GM23338 (cell line): ENCODE results near the gene ZSWIM3. TPM values are rescaled to one million over a fixed set of nuclear protein-coding genes. Genes with fewer than 3 reads are reported as not detected.

Experiments used
- EZH2phosphoT487 ChIP-seq: fragments of 200-600 bp; sonication (generic); IDR thresholded peaks from one replicate; pipeline ENCODE4 v1.8.1; 2018; ENCODE audit warnings: antibody characterized with exemption; ENCODE audit not compliant: unreplicated experiment
- STAT1 ChIP-seq: IDR thresholded peaks from one replicate; pipeline ENCODE4 v1.6.1; 2016; ENCODE audit warnings: antibody characterized with exemption; ENCODE audit not compliant: unreplicated experiment
- ZNF331 ChIP-seq: fragments of 250-450 bp; sonication (Bioruptor Pico); IDR thresholded peaks from 2 replicates; pipeline ENCODE4 v1.5.0; 2020; ENCODE audit warnings: low read depth, mild to moderate bottlenecking, moderate library complexity
- polyA plus RNA-seq: library from polyadenylated mRNA; unstranded; fragments of >200 nt; fragmentation: Nextera tagmentation; extraction: Ambion mirVana; gene quantifications from 2 replicates; pipeline ENCODE4 v1.2.1, GENCODE V29; 2016
- total RNA-seq: library from RNA; depleted of rRNA; stranded (reverse); fragments of >200 nt; shearing (Covaris generic); gene quantifications from 2 replicates; pipeline ENCODE4 v1.2.3, GENCODE V29; 2014
- TF ChIP-seq, protein P1 (sequence below): IDR thresholded peaks from one replicate; pipeline ENCODE4 v1.6.1; 2018; ENCODE audit warnings: antibody characterized with exemption; ENCODE audit not compliant: unreplicated experiment
- TF ChIP-seq, protein P2 (sequence below): fragments of 250-450 bp; sonication (Bioruptor Pico); IDR thresholded peaks from 2 replicates; pipeline ENCODE4 v1.5.0; 2020; ENCODE audit warnings: mild to moderate bottlenecking, moderate library complexity

ZSWIM3 gene
- total and polyA plus RNA-seq, 2 experiments from 2014 or later, result 2.0 to 8.2 TPM

DNA sequence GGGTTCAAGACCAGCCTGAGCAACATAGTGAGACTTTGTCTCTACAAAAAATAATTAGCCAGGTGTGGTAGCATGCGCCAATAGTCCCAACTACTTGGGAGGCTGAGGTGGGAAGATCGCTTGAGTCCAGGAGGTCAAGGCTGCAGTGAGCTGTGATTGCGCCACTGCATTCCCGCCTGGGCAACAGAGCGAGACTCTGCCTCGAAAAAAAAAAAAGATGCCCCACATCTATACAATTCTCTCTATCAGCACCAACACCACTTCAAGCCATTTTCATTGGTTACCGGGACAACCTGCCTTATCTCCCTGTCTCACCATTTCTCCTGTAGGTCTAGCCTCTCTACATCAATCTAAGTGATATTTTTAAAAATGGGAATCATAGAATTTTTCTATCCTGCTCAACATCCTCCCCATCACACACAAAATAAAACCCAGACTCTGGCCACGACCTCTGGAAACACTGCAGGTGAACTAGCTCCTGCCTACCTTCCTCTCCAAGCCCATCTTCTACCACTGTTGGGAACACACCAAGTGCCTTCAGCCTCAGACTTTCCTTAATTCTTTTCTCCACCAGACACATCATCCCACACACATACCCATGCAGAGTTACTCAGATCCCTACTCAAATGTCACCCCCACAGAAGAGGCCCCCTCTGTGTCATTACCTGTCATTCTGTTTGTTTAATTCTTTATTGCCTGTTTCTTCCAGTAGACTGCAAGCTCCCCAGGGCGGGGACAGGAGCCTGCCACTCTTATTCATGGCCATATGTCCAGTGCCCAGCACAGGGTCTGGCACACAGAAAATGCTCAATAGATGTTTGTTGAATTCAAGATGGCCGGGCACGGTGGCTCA lies 64.1 kb downstream of the ZSWIM3 start (continued):
- TF ChIP-seq, protein P1, sequence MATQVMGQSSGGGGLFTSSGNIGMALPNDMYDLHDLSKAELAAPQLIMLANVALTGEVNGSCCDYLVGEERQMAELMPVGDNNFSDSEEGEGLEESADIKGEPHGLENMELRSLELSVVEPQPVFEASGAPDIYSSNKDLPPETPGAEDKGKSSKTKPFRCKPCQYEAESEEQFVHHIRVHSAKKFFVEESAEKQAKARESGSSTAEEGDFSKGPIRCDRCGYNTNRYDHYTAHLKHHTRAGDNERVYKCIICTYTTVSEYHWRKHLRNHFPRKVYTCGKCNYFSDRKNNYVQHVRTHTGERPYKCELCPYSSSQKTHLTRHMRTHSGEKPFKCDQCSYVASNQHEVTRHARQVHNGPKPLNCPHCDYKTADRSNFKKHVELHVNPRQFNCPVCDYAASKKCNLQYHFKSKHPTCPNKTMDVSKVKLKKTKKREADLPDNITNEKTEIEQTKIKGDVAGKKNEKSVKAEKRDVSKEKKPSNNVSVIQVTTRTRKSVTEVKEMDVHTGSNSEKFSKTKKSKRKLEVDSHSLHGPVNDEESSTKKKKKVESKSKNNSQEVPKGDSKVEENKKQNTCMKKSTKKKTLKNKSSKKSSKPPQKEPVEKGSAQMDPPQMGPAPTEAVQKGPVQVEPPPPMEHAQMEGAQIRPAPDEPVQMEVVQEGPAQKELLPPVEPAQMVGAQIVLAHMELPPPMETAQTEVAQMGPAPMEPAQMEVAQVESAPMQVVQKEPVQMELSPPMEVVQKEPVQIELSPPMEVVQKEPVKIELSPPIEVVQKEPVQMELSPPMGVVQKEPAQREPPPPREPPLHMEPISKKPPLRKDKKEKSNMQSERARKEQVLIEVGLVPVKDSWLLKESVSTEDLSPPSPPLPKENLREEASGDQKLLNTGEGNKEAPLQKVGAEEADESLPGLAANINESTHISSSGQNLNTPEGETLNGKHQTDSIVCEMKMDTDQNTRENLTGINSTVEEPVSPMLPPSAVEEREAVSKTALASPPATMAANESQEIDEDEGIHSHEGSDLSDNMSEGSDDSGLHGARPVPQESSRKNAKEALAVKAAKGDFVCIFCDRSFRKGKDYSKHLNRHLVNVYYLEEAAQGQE, result no peak
- TF ChIP-seq, protein P2, sequence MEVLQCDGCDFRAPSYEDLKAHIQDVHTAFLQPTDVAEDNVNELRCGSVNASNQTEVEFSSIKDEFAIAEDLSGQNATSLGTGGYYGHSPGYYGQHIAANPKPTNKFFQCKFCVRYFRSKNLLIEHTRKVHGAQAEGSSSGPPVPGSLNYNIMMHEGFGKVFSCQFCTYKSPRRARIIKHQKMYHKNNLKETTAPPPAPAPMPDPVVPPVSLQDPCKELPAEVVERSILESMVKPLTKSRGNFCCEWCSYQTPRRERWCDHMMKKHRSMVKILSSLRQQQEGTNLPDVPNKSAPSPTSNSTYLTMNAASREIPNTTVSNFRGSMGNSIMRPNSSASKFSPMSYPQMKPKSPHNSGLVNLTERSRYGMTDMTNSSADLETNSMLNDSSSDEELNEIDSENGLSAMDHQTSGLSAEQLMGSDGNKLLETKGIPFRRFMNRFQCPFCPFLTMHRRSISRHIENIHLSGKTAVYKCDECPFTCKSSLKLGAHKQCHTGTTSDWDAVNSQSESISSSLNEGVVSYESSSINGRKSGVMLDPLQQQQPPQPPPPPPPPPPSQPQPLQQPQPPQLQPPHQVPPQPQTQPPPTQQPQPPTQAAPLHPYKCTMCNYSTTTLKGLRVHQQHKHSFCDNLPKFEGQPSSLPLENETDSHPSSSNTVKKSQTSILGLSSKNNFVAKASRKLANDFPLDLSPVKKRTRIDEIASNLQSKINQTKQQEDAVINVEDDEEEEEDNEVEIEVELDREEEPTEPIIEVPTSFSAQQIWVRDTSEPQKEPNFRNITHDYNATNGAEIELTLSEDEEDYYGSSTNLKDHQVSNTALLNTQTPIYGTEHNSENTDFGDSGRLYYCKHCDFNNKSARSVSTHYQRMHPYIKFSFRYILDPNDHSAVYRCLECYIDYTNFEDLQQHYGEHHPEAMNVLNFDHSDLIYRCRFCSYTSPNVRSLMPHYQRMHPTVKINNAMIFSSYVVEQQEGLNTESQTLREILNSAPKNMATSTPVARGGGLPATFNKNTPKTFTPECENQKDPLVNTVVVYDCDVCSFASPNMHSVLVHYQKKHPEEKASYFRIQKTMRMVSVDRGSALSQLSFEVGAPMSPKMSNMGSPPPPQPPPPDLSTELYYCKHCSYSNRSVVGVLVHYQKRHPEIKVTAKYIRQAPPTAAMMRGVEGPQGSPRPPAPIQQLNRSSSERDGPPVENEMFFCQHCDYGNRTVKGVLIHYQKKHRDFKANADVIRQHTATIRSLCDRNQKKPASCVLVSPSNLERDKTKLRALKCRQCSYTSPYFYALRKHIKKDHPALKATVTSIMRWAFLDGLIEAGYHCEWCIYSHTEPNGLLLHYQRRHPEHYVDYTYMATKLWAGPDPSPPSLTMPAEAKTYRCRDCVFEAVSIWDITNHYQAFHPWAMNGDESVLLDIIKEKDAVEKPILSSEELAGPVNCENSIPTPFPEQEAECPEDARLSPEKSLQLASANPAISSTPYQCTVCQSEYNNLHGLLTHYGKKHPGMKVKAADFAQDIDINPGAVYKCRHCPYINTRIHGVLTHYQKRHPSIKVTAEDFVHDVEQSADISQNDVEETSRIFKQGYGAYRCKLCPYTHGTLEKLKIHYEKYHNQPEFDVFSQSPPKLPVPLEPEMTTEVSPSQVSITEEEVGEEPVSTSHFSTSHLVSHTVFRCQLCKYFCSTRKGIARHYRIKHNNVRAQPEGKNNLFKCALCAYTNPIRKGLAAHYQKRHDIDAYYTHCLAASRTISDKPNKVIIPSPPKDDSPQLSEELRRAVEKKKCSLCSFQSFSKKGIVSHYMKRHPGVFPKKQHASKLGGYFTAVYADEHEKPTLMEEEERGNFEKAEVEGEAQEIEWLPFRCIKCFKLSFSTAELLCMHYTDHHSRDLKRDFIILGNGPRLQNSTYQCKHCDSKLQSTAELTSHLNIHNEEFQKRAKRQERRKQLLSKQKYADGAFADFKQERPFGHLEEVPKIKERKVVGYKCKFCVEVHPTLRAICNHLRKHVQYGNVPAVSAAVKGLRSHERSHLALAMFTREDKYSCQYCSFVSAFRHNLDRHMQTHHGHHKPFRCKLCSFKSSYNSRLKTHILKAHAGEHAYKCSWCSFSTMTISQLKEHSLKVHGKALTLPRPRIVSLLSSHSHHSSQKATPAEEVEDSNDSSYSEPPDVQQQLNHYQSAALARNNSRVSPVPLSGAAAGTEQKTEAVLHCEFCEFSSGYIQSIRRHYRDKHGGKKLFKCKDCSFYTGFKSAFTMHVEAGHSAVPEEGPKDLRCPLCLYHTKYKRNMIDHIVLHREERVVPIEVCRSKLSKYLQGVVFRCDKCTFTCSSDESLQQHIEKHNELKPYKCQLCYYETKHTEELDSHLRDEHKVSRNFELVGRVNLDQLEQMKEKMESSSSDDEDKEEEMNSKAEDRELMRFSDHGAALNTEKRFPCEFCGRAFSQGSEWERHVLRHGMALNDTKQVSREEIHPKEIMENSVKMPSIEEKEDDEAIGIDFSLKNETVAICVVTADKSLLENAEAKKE (CRISPR knock-in tag), result no peak
- TF ChIP-seq STAT1, result no peak
- TF ChIP-seq EZH2phosphoT487, result no peak
- no peak for TF ChIP-seq ZNF331 (CRISPR knock-in tag)
